ENCODE measurements around the gene NPTN. TPM values are rescaled to one million over a fixed set of nuclear protein-coding genes. Genes with fewer than 3 reads are reported as not detected.

Gene NPTN
- total RNA-seq, 1 experiment from 2014 or later = 90.9 TPM

GRCh38 chr15:73674587-73674986 lies 41.4 kb upstream of the NPTN start (continued):
- TF ChIP-seq, protein P1, sequence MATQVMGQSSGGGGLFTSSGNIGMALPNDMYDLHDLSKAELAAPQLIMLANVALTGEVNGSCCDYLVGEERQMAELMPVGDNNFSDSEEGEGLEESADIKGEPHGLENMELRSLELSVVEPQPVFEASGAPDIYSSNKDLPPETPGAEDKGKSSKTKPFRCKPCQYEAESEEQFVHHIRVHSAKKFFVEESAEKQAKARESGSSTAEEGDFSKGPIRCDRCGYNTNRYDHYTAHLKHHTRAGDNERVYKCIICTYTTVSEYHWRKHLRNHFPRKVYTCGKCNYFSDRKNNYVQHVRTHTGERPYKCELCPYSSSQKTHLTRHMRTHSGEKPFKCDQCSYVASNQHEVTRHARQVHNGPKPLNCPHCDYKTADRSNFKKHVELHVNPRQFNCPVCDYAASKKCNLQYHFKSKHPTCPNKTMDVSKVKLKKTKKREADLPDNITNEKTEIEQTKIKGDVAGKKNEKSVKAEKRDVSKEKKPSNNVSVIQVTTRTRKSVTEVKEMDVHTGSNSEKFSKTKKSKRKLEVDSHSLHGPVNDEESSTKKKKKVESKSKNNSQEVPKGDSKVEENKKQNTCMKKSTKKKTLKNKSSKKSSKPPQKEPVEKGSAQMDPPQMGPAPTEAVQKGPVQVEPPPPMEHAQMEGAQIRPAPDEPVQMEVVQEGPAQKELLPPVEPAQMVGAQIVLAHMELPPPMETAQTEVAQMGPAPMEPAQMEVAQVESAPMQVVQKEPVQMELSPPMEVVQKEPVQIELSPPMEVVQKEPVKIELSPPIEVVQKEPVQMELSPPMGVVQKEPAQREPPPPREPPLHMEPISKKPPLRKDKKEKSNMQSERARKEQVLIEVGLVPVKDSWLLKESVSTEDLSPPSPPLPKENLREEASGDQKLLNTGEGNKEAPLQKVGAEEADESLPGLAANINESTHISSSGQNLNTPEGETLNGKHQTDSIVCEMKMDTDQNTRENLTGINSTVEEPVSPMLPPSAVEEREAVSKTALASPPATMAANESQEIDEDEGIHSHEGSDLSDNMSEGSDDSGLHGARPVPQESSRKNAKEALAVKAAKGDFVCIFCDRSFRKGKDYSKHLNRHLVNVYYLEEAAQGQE (IDR thresholded peaks at IDR 0.05; ENCODE audit: low read depth) = no peak
- TF ChIP-seq ZFX (IDR thresholded peaks at IDR 0.05) (no peak), ZBTB33 (IDR thresholded peaks at IDR 0.05; ENCODE audit: extremely low read depth, insufficient replicate concordance, low read length) (no peak), CBX3 (IDR thresholded peaks at IDR 0.05; ENCODE audit: low read depth) (no peak), FOSL1 (IDR thresholded peaks at IDR 0.05; ENCODE audit: low read depth) (no peak)

GRCh38 chr15:73660455-73660854 lies 27.3 kb upstream of the NPTN start:
- Histone ChIP-seq H3K9me2 (ENCODE audit: insufficient read depth) (no peaks in the 10 kb centered on the region), H3K9ac (ENCODE audit: low read length) (no peak overlapping the region), H3K79me2 (ENCODE audit: insufficient read depth, low read length) (no peaks in the 10 kb centered on the region), H3K27ac (ENCODE audit: low read depth, low read length) (no peak overlapping the region), H3K4me1 (ENCODE audit: control insufficient read depth in 1 of 2, insufficient read depth in 2 of 2, low read length in 2 of 2) (no peaks in the 10 kb centered on the region), H2AFZ (ENCODE audit: low read depth, low read length, poor library complexity, severe bottlenecking) (no peak overlapping the region), H3K4me3 (replicated peaks in 1 of 2; ENCODE audit: low read depth in 1 of 2, low read length in 2 of 2) (no peak overlapping the region), H4K20me1 (ENCODE audit: insufficient read depth) (no peaks in the 10 kb centered on the region), H3K27me3 (ENCODE audit: insufficient read depth, low read length) (no peaks in the 10 kb centered on the region), H3K9me3 (ENCODE audit: control insufficient read depth in 1 of 2, insufficient read depth in 1 of 2, low read depth in 1 of 2, low read length in 2 of 2) (no peaks in the 10 kb centered on the region), H3K36me3 (ENCODE audit: control insufficient read depth in 1 of 2, insufficient read depth in 2 of 2, low read length in 2 of 2) (no peaks in the 10 kb centered on the region), H3K4me2 (ENCODE audit: low read length) (no peak overlapping the region)
- TF ChIP-seq JUND (IDR thresholded peaks at IDR 0.05) (no peak), SIN3A (IDR thresholded peaks at IDR 0.05; ENCODE audit: low read depth) (no peak)
- ChIA-PET CTCF (interaction anchor here (1.0 to 1.7 kb wide), 2 partner anchors 17 to 24 kb away, joined by 3 to 6 read pairs; no protein-coding TSS in a partner anchor), RAD21 (ENCODE audit: low non-redundant PET in 1 of 2, low total read pairs in 2 of 2, uncharacterized antibody in 2 of 2, unreplicated experiment in 2 of 2) (no interaction called here), POLR2A (no interaction called here)
- DNase-seq (ENCODE audit: low read depth, low spot score) = no peak
- intact Hi-C loops (cut with micrococcal nuclease) = no loop called here
- BruUV-seq (replicated peaks) = no TSS peak
- ATAC-seq = no peak

Data from HCT116 (cell line).